HG03460 (cell line): ENCODE results near the gene FANCC.
"Not testable (repeated sequence)": the region's sequence is repeated elsewhere in the genome, so short reads cannot be mapped to it uniquely, and the experiment has no call there.

Experiments
- ATAC-seq: cut with Tn5 transposase; IDR thresholded peaks from one replicate; pipeline ENCODE4 v1.9.1; 2021; ENCODE audit not compliant: unreplicated experiment

Gene FANCC

GRCh38 chr9:95330720-95331404 is 13.4 kb upstream of the FANCC start:
- no peak for ATAC-seq

- not testable (repeated sequence) for ATAC-seq
These were observed 11.6 kb upstream of the FANCC start for GRCh38 chr9:95329061-95329460.

- no peak for ATAC-seq
These were observed 9.8 kb upstream of the FANCC start for GRCh38 chr9:95327239-95327865.

- no peak for ATAC-seq
These were observed 7.7 kb upstream of the FANCC start for GRCh38 chr9:95325221-95325620.

GRCh38 chr9:95317893-95318211 is 343 bp upstream of the FANCC start:
- ATAC-seq: no peak

GRCh38 chr9:95316794-95317118 is 753 bp downstream of the FANCC start:
- peak; percentile 44 for ATAC-seq

- no peak for ATAC-seq
These were observed 1.2 kb downstream of the FANCC start for GRCh38 chr9:95316274-95316673.

- ATAC-seq: no peak
These were observed 2.3 kb downstream of the FANCC start for GRCh38 chr9:95315108-95315746.

- ATAC-seq: no peak
These were observed 4.5 kb downstream of the FANCC start for GRCh38 chr9:95313010-95313498.

- ATAC-seq: no peak
These were observed 5.5 kb downstream of the FANCC start for GRCh38 chr9:95311961-95312360.

- ATAC-seq: no peak
These were observed 10.0 kb downstream of the FANCC start for GRCh38 chr9:95307538-95307937.

GRCh38 chr9:95306819-95307218 is 10.7 kb downstream of the FANCC start:
- no peak for ATAC-seq

GRCh38 chr9:95305770-95306492 is 11.6 kb downstream of the FANCC start:
- no peak for ATAC-seq

GRCh38 chr9:95302479-95302878 is 15.0 kb downstream of the FANCC start:
- ATAC-seq: no peak

GRCh38 chr9:95297760-95298159 is 19.7 kb downstream of the FANCC start:
- ATAC-seq: no peak

GRCh38 chr9:95297316-95297715 is 20.2 kb downstream of the FANCC start:
- ATAC-seq: no peak

- no peak for ATAC-seq
These were observed 20.7 kb downstream of the FANCC start for GRCh38 chr9:95296761-95297160.

GRCh38 chr9:95293296-95293695 is 24.2 kb downstream of the FANCC start:
- ATAC-seq: not testable (repeated sequence)

GRCh38 chr9:95292226-95292625 is 25.3 kb downstream of the FANCC start:
- no peak for ATAC-seq

- ATAC-seq: no peak
These were observed 31.4 kb downstream of the FANCC start for GRCh38 chr9:95286151-95286550.

GRCh38 chr9:95285307-95285706 is 32.2 kb downstream of the FANCC start:
- no peak for ATAC-seq
